ENCODE data around the gene IL3RA. TPM values are rescaled to one million over a fixed set of nuclear protein-coding genes. Genes with fewer than 3 reads are reported as not detected.

Gene IL3RA
- total and polyA plus RNA-seq, 2 of the 8 experiments (the other 6 are each of a cell fraction or from before 2014, with no cell fraction given), result 0.11 TPM; not detected in 1

DNA sequence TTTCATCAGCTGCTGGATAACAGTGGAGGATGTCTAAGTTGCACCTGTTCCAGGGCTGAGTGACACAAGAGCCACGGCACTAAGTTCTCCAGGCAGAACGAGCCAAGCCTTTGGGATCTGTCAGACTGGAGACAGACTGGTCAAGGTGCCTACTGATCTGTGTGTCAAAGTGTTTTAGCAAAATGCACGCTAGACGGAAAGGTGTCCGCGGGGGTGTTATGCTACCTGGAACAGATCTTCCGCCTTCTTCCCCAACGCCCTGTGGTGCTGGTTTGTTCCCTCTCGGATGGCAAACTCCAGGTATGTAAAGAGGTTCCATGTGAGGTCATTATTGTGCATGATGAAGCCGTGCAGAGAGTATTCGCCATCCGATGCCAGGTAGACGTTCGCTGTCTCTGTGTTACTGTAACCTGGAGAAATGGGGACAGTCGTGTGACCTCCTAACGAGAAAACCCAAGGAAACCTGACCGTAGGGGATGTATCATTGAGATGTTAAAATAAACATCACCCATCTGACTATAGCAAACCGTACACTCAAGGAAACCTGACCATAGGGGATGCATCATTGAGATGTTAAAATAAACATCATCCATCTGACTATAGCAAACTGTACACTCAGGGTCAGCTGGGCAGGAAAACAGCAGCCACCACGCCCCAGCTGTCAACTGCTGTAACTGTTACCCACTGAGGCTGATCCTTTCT lies 85.0 kb downstream of the IL3RA start:
- H4K5ac ChIP-seq (ENCODE audit: insufficient read length, low read depth, low read length), result no peak overlapping the region
- ChIA-PET POLR2A (ENCODE audit: partially characterized antibody) (no interaction called here), CTCF (ENCODE audit: partially characterized antibody) (no interaction called here)
- no peak overlapping the region for H3K4me3 ChIP-seq (ENCODE audit: extremely low read depth in 1 of 4, insufficient read depth in 2 of 4, low read depth in 3 of 4, low read length in 4 of 4)
- H2AK5ac ChIP-seq (ENCODE audit: low read depth, low read length), result no peak overlapping the region
- 94% methylated on average over 19 of the region's 19 CpGs; no CpG with 5 or more reads in 1 of the 2 experiments for WGBS, 2 experiments (ENCODE audit: extremely low coverage in 1 of 2, insufficient coverage in 1 of 2, insufficient read length in 1 of 2, insufficient replicate concordance in 2 of 2, low coverage in 1 of 2, low lambda C conversion rate in 2 of 2, missing lambda C conversion rate in 1 of 2)
- no peak overlapping the region for H3K4me2 ChIP-seq (ENCODE audit: insufficient read depth in 1 of 2, low read depth in 2 of 2, low read length in 2 of 2)
- peaks cover 14% of the 10 kb centered on the region; the same call in 1 of the 2 replicates for H3K23me2 ChIP-seq (ENCODE audit: low read depth, low read length)
- no peak overlapping the region for H2BK5ac ChIP-seq (ENCODE audit: low read depth, low read length)
- TF ChIP-seq EP300 (IDR thresholded peaks at IDR 0.05; ENCODE audit: borderline replicate concordance in 1 of 2, low read depth in 2 of 2, low read length in 2 of 2) (no peak), POLR2AphosphoS5 (IDR thresholded peaks at IDR 0.05; ENCODE audit: low read depth, low read length) (peak; percentile 54; the same call in 1 of the 2 replicates)
- TF ChIP-seq, protein P1, sequence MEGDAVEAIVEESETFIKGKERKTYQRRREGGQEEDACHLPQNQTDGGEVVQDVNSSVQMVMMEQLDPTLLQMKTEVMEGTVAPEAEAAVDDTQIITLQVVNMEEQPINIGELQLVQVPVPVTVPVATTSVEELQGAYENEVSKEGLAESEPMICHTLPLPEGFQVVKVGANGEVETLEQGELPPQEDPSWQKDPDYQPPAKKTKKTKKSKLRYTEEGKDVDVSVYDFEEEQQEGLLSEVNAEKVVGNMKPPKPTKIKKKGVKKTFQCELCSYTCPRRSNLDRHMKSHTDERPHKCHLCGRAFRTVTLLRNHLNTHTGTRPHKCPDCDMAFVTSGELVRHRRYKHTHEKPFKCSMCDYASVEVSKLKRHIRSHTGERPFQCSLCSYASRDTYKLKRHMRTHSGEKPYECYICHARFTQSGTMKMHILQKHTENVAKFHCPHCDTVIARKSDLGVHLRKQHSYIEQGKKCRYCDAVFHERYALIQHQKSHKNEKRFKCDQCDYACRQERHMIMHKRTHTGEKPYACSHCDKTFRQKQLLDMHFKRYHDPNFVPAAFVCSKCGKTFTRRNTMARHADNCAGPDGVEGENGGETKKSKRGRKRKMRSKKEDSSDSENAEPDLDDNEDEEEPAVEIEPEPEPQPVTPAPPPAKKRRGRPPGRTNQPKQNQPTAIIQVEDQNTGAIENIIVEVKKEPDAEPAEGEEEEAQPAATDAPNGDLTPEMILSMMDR (IDR thresholded peaks at IDR 0.05; ENCODE audit: control extremely low read depth in 1 of 3, insufficient read depth in 1 of 3, low read depth in 1 of 3, low read length in 3 of 3), result no peak
- no peaks in the 10 kb centered on the region for H3K79me2 ChIP-seq (ENCODE audit: control insufficient read depth in 1 of 2, insufficient read depth in 2 of 2, low read length in 2 of 2)
- H3K56ac ChIP-seq (replicated peaks; ENCODE audit: insufficient read length, low read depth, low read length), result no peak overlapping the region
- peaks cover 5 to 24% of the 10 kb centered on the region in 2 experiments for H4K20me1 ChIP-seq (replicated peaks in 1 of 2; ENCODE audit: control insufficient read depth in 1 of 2, insufficient read depth in 2 of 2, low read length in 2 of 2)
- no peak for FAIRE-seq
- no peaks in the 10 kb centered on the region for H3K4me1 ChIP-seq (replicated peaks in 1 of 4; ENCODE audit: control insufficient read depth in 3 of 4, insufficient read depth in 4 of 4, low read length in 3 of 4)
- H3K14ac ChIP-seq (ENCODE audit: insufficient read length), result no peak overlapping the region
- H2AFZ ChIP-seq (ENCODE audit: low read length), result no peak overlapping the region
- H3K18ac ChIP-seq (ENCODE audit: extremely low read depth, low read length), result no peak overlapping the region
- H4K8ac ChIP-seq (ENCODE audit: extremely low read depth, insufficient read depth, low read length), result no peak overlapping the region
- no peak overlapping the region for H3K23ac ChIP-seq (ENCODE audit: insufficient read length)
- no peak overlapping the region for H2BK20ac ChIP-seq (ENCODE audit: low read length)
- H2BK120ac ChIP-seq (replicated peaks; ENCODE audit: low read depth, low read length), result no peak overlapping the region
- H3K9me3 ChIP-seq (ENCODE audit: insufficient read depth in 2 of 2, low read depth in 1 of 2, low read length in 1 of 2), result peaks cover 0 to 10% of the 10 kb centered on the region in 2 experiments; a peak in 1 of 4 replicates
- peaks cover 45 to 83% (median 71%) of the 10 kb centered on the region in 4 experiments for H3K36me3 ChIP-seq (ENCODE audit: control insufficient read depth in 2 of 4, insufficient read depth in 4 of 4, low read length in 3 of 4)
- H3K27me3 ChIP-seq (replicated peaks in 1 of 4; ENCODE audit: control insufficient read depth in 3 of 4, extremely low read depth in 1 of 4, insufficient read depth in 3 of 4, low read length in 3 of 4), result no peaks in the 10 kb centered on the region
- no peak overlapping the region; a peak in 1 of 7 replicates for H3K9ac ChIP-seq (replicated peaks in 1 of 4; ENCODE audit: extremely low read depth in 1 of 4, low read depth in 3 of 4, low read length in 3 of 4)
- H3K27ac ChIP-seq (ENCODE audit: low read depth, low read length), result no peak overlapping the region
- no peak overlapping the region for H3K4ac ChIP-seq (replicated peaks; ENCODE audit: insufficient read length, low read depth, low read length)
- H2BK12ac ChIP-seq (ENCODE audit: low read depth, low read length), result no peak overlapping the region
- no peak overlapping the region for H2BK15ac ChIP-seq (ENCODE audit: low read length)
- peaks cover 2% of the 10 kb centered on the region for H3K79me1 ChIP-seq (ENCODE audit: low read depth, low read length)
- no peak for DNase-seq (ENCODE audit: low read depth in 1 of 2, low spot score in 2 of 2)
- H4K91ac ChIP-seq (replicated peaks; ENCODE audit: insufficient read length, low read length), result no peak overlapping the region

All from H1 (cell line).